H1 (cell line): Measurements from ENCODE around the gene SOX15. TPM values are rescaled to one million over a fixed set of nuclear protein-coding genes. Genes with fewer than 3 reads are reported as not detected.
"Not testable (repeated sequence)": the region's sequence is repeated elsewhere in the genome, so short reads cannot be mapped to it uniquely, and the experiment has no call there.

Experiments
- CTCF ChIA-PET: fragments of 300-600 bp; sonication (Branson Sonifier 250); formaldehyde crosslinking; loops from one replicate; lab custom pipeline; 2021; ENCODE audit not compliant: partially characterized antibody; lab: Charles Lee
- POLR2A ChIA-PET: fragments of 300-600 bp; sonication (Branson Sonifier 250); formaldehyde crosslinking; loops from one replicate; lab custom pipeline; 2021; ENCODE audit warnings: inconsistent platforms; ENCODE audit not compliant: partially characterized antibody; lab: Charles Lee
- DNase-seq, 2 experiments: peaks; one replicate each; pipeline versions ENCODE4 v3.0.0 to v3.0.0-alpha.2; 2010 to 2022; ENCODE audit warnings: low spot score in 2 of 2, low read depth in 1 of 2, mixed read lengths in 1 of 2
- FAIRE-seq: peaks from 2 replicates; lab custom pipeline; 2011; peaks lifted over from hg19 to GRCh38; lab: Jason Lieb, UNC
- H2AFZ ChIP-seq: 2 replicates; pipeline ENCODE4 v1.8.1; 2012; ENCODE audit warnings: low read length, inconsistent platforms
- H2AK5ac ChIP-seq: 2 replicates; pipeline ENCODE4 v1.6.1; 2013; ENCODE audit warnings: low read depth, low read length
- H2BK120ac ChIP-seq: replicated peaks from 2 replicates; pipeline ENCODE3; 2013; ENCODE audit warnings: low read depth, low read length, inconsistent platforms
- H2BK12ac ChIP-seq: 2 replicates; pipeline ENCODE4 v1.6.1; 2013; ENCODE audit warnings: low read depth, low read length
- H2BK15ac ChIP-seq: 2 replicates; pipeline ENCODE4 v1.6.1; 2013; ENCODE audit warnings: low read length
- H2BK20ac ChIP-seq: 2 replicates; pipeline ENCODE4 v1.6.1; 2013; ENCODE audit warnings: low read length
- H2BK5ac ChIP-seq: 2 replicates; pipeline ENCODE4 v1.6.1; 2013; ENCODE audit warnings: low read depth, low read length
- H3K14ac ChIP-seq: 2 replicates; pipeline ENCODE4 v1.6.1; 2013; ENCODE audit warnings: inconsistent platforms; ENCODE audit not compliant: insufficient read length
- H3K18ac ChIP-seq: 2 replicates; pipeline ENCODE4 v1.6.1; 2013; ENCODE audit warnings: low read length; ENCODE audit errors: extremely low read depth
- H3K23ac ChIP-seq: 2 replicates; pipeline ENCODE4 v1.6.1; 2013; ENCODE audit warnings: inconsistent platforms; ENCODE audit not compliant: insufficient read length
- H3K23me2 ChIP-seq: 2 replicates; pipeline ENCODE4 v1.6.1; 2013; ENCODE audit warnings: low read depth, low read length
- H3K27ac ChIP-seq: 2 replicates; pipeline ENCODE4 v1.6.1; 2011; ENCODE audit warnings: low read depth, low read length, inconsistent platforms
- H3K27me3 ChIP-seq, 4 experiments: replicated peaks in 1 of 4; 1 replicate in 1 of 4; 2 replicates in 3 of 4; pipeline versions ENCODE4 v1.6.1 to v1.8.1; 2011 to 2013; ENCODE audit warnings: low read length in 3 of 4, mild to moderate bottlenecking in 3 of 4, inconsistent platforms in 2 of 4, mixed read lengths in 2 of 4, moderate library complexity in 1 of 4; ENCODE audit not compliant: control insufficient read depth in 3 of 4, insufficient read depth in 3 of 4; ENCODE audit errors: extremely low read depth in 1 of 4
- H3K36me3 ChIP-seq, 4 experiments: 2 replicates each; pipeline versions ENCODE4 v1.6.1 to v1.8.1; 2011 to 2013; ENCODE audit warnings: mild to moderate bottlenecking in 4 of 4, low read length in 3 of 4, moderate library complexity in 2 of 4, control low read depth in 1 of 4, inconsistent platforms in 1 of 4; ENCODE audit not compliant: insufficient read depth in 4 of 4, control insufficient read depth in 2 of 4
- H3K4ac ChIP-seq: replicated peaks from 2 replicates; pipeline ENCODE3; 2013; ENCODE audit warnings: low read length, low read depth, mixed read lengths, inconsistent platforms; ENCODE audit not compliant: insufficient read length
- H3K4me1 ChIP-seq, 4 experiments: replicated peaks in 1 of 4; 1 replicate in 1 of 4; 2 replicates in 3 of 4; pipeline versions ENCODE4 v1.6.1 to v1.8.1; 2011 to 2013; ENCODE audit warnings: low read length in 3 of 4, inconsistent platforms in 2 of 4, mixed read lengths in 1 of 4; ENCODE audit not compliant: insufficient read depth in 4 of 4, control insufficient read depth in 3 of 4
- H3K4me2 ChIP-seq, 2 experiments: 2 replicates each; pipeline versions ENCODE4 v1.6.1 to v1.8.1; 2011 to 2013; ENCODE audit warnings: low read depth in 2 of 2, low read length in 2 of 2, control low read depth in 1 of 2, inconsistent platforms in 1 of 2, mild to moderate bottlenecking in 1 of 2; ENCODE audit not compliant: insufficient read depth in 1 of 2
- H3K4me3 ChIP-seq, 4 experiments: fragments of 200-600, 300-600 bp in 1 of 4; sonication (generic), shearing (Covaris generic), sonication (Bioruptor Twin) in 1 of 4; 2 replicates each; pipeline versions ENCODE4 v1.5.1 to v1.8.1; 2011 to 2016; ENCODE audit warnings: low read length in 4 of 4, low read depth in 3 of 4, control low read depth in 2 of 4, inconsistent platforms in 2 of 4, mild to moderate bottlenecking in 2 of 4, mixed read lengths in 1 of 4, moderate library complexity in 1 of 4; ENCODE audit not compliant: insufficient read depth in 2 of 4; ENCODE audit errors: extremely low read depth in 1 of 4
- H3K56ac ChIP-seq: replicated peaks from 2 replicates; pipeline ENCODE3; 2013; ENCODE audit warnings: low read depth, mild to moderate bottlenecking, mixed read lengths, low read length, inconsistent platforms; ENCODE audit not compliant: insufficient read length
- H3K79me1 ChIP-seq: 2 replicates; pipeline ENCODE4 v1.6.1; 2013; ENCODE audit warnings: low read depth, low read length, control low read depth
- H3K79me2 ChIP-seq, 2 experiments: 2 replicates each; pipeline versions ENCODE4 v1.6.1 to v1.8.1; 2012 to 2013; ENCODE audit warnings: low read length in 2 of 2, mild to moderate bottlenecking in 2 of 2, inconsistent platforms in 1 of 2; ENCODE audit not compliant: insufficient read depth in 2 of 2, control insufficient read depth in 1 of 2
- H3K9ac ChIP-seq, 4 experiments: replicated peaks in 1 of 4; 1 replicate in 1 of 4; 2 replicates in 3 of 4; pipeline versions ENCODE4 v1.6.1 to v1.8.1; 2011 to 2013; ENCODE audit warnings: low read depth in 3 of 4, low read length in 3 of 4, control low read depth in 2 of 4, mild to moderate bottlenecking in 2 of 4, moderate library complexity in 2 of 4, inconsistent platforms in 1 of 4; ENCODE audit errors: extremely low read depth in 1 of 4
- H3K9me3 ChIP-seq, 2 experiments: 2 replicates each; pipeline versions ENCODE4 v1.6.1 to v1.8.1; 2012 to 2013; ENCODE audit warnings: mild to moderate bottlenecking in 2 of 2, moderate library complexity in 2 of 2, control low read depth in 1 of 2, inconsistent platforms in 1 of 2, low read depth in 1 of 2, low read length in 1 of 2, mixed read lengths in 1 of 2; ENCODE audit not compliant: insufficient read depth in 2 of 2
- H4K20me1 ChIP-seq, 2 experiments: replicated peaks in 1 of 2; 2 replicates each; pipeline versions ENCODE3 to v1.8.1; 2011 to 2013; ENCODE audit warnings: inconsistent platforms in 2 of 2, low read length in 2 of 2, mild to moderate bottlenecking in 1 of 2; ENCODE audit not compliant: insufficient read depth in 2 of 2, control insufficient read depth in 1 of 2
- H4K5ac ChIP-seq: 2 replicates; pipeline ENCODE4 v1.6.1; 2013; ENCODE audit warnings: low read length, low read depth, mixed read lengths, inconsistent platforms; ENCODE audit not compliant: insufficient read length
- H4K8ac ChIP-seq: 2 replicates; pipeline ENCODE4 v1.8.0; 2013; ENCODE audit warnings: mild to moderate bottlenecking, moderate library complexity, low read length, inconsistent platforms; ENCODE audit not compliant: insufficient read depth; ENCODE audit errors: extremely low read depth
- H4K91ac ChIP-seq: replicated peaks from 2 replicates; pipeline ENCODE3; 2013; ENCODE audit warnings: low read length, mixed read lengths, inconsistent platforms; ENCODE audit not compliant: insufficient read length
- WGBS, 2 experiments: shearing (Covaris generic) in 1 of 2; methylation state at CpG; one replicate each; pipeline versions ENCODE4 v1.1.6 to v1.1.7; 2013 to 2015; ENCODE audit warnings: low lambda C conversion rate in 2 of 2, mixed read lengths in 2 of 2, inconsistent platforms in 1 of 2, low coverage in 1 of 2, missing lambda C conversion rate in 1 of 2; ENCODE audit not compliant: insufficient replicate concordance in 2 of 2, insufficient coverage in 1 of 2, insufficient read length in 1 of 2; ENCODE audit errors: extremely low coverage in 1 of 2, missing lambda C conversion rate in 1 of 2; 5-methylcytosine and 5-hydroxymethylcytosine counted together
- polyA plus RNA-seq, 7 experiments: library from polyadenylated mRNA; depleted of rRNA in 3 of 7; stranded (reverse) in 5 of 7; unstranded in 2 of 7; fragments of >200 nt in 5 of 7; fragments of 200-250 nt in 2 of 7; gene quantifications; 1 replicate in 5 of 7; 2 replicates in 1 of 7; 4 replicates in 1 of 7; pipeline versions ENCODE4 v1.2.1 to v1.2.3, GENCODE V29; 2011 to 2013; ENCODE audit warnings: missing spikeins in 2 of 7, mixed read lengths in 2 of 7
- total RNA-seq: library from RNA; stranded (reverse); fragmentation: NEBNext Ultra II Directional; extraction: Animal tissue kit (Norgen Biotek cat#: 25700); gene quantifications from 2 replicates; pipeline ENCODE4 v1.2.1, GENCODE V29; 2021

The SOX15 gene
- total and polyA plus RNA-seq, 2 of the 8 experiments (the other 6 are each of a cell fraction or from before 2014, with no cell fraction given) = 14.3 to 26.8 TPM

DNA sequence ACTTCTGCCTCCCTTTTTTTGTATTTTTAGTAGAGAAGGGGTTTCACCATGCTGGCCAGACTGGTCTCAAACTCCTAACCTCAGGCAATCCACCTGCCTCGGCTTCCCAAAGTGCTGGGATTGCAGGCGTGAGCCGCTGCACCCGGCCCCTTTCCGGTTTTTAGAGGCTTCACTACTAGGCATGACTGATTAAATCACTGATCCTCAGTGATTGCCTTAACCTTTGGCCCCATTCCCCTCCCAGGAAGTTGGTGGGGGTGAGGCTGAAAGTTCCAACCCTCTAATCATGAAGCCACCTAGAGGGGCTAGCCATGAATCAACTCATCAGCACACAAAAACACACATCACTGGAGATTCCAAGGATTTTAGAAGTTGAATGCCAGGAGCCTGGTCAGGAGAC is 7.7 kb upstream of the SOX15 start:
- not testable (repeated sequence) for H3K4me1 ChIP-seq, H3K4ac ChIP-seq, H2BK20ac ChIP-seq, H4K8ac ChIP-seq, H4K5ac ChIP-seq, H3K9me3 ChIP-seq, H3K18ac ChIP-seq, H3K23ac ChIP-seq, H3K27me3 ChIP-seq, H3K4me3 ChIP-seq, H2BK12ac ChIP-seq, H3K56ac ChIP-seq, H3K79me2 ChIP-seq, H2BK5ac ChIP-seq, H3K14ac ChIP-seq, H2BK120ac ChIP-seq, H2BK15ac ChIP-seq, H2AFZ ChIP-seq, H3K79me1 ChIP-seq, H3K27ac ChIP-seq, DNase-seq, H3K23me2 ChIP-seq, H3K9ac ChIP-seq, H2AK5ac ChIP-seq, H4K91ac ChIP-seq, H3K4me2 ChIP-seq, H4K20me1 ChIP-seq
- ChIA-PET POLR2A (interaction anchor here (1.0 to 1.8 kb wide), 2 partner anchors 8 to 12 kb away, joined by 3 to 9 read pairs; partner anchors contain the start of gene SOX15), CTCF (interaction anchor here (1.3 kb wide), 1 partner anchor 35 kb away, joined by 3 read pairs; no protein-coding TSS in a partner anchor)
- H3K36me3 ChIP-seq = peaks cover 17 to 77% (median 55%) of the 10 kb centered on the region in 4 experiments
- peak; percentile 97 for FAIRE-seq
- WGBS, 2 experiments = 93% methylated on average over 5 of the region's 5 CpGs; no CpG with 5 or more reads in 1 of the 2 experiments
